PFSK-1 (cell line): ENCODE results near the gene TMEM82.

ENCODE experiments used
- FOXP2 ChIP-seq: optimal IDR thresholded peaks from 2 replicates; pipeline ENCODE3; 2011; ENCODE audit warnings: borderline replicate concordance, control low read depth, inconsistent platforms; ENCODE audit not compliant: insufficient read depth; ENCODE audit errors: extremely low read length, extremely low read depth
- POLR2AphosphoS5 ChIP-seq: IDR thresholded peaks from 2 replicates; pipeline ENCODE4 v1.6.1; 2012; ENCODE audit warnings: low read depth, mild to moderate bottlenecking, control low read depth, low read length, moderate library complexity
- SIN3A ChIP-seq: IDR thresholded peaks from 2 replicates; pipeline ENCODE4 v1.6.1; 2012; ENCODE audit warnings: mild to moderate bottlenecking, low read length, moderate library complexity, borderline replicate concordance; ENCODE audit not compliant: insufficient read depth
- TAF1 ChIP-seq: IDR thresholded peaks from 2 replicates; pipeline ENCODE4 v1.6.1; 2012; ENCODE audit warnings: low read length, control low read depth, borderline replicate concordance; ENCODE audit not compliant: insufficient read depth
- TF ChIP-seq, protein P1 (sequence below), 2 experiments: IDR thresholded peaks; 2 replicates each; pipeline versions ENCODE4 v1.6.1 to v1.8.0; 2011 to 2012; ENCODE audit warnings: low read depth in 2 of 2, low read length in 2 of 2, control low read depth in 1 of 2, inconsistent platforms in 1 of 2, mild to moderate bottlenecking in 1 of 2, moderate library complexity in 1 of 2; ENCODE audit not compliant: insufficient read depth in 1 of 2

Gene TMEM82

DNA sequence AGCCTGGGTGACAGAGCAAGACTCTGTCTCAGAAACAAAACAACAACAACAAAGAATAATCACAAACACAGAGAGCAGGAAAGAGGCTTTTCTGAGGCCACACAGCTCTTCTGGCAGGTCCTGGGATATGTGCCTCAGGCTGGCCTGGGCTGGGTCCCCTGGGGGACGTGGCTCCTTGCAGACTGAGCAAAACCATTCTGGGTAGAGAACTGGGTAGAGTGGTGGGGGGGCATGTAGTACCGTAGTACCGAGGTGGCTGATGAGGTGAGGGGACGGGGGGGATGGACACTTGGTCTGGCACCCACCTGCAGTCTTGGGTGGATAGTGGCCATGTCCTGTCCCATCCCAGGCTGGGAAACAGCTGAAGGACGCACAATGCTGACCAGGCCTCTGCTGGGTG is 6.0 kb downstream of the TMEM82 start:
- TF ChIP-seq SIN3A, result no peak
- TF ChIP-seq TAF1, result no peak
- TF ChIP-seq, protein P1, sequence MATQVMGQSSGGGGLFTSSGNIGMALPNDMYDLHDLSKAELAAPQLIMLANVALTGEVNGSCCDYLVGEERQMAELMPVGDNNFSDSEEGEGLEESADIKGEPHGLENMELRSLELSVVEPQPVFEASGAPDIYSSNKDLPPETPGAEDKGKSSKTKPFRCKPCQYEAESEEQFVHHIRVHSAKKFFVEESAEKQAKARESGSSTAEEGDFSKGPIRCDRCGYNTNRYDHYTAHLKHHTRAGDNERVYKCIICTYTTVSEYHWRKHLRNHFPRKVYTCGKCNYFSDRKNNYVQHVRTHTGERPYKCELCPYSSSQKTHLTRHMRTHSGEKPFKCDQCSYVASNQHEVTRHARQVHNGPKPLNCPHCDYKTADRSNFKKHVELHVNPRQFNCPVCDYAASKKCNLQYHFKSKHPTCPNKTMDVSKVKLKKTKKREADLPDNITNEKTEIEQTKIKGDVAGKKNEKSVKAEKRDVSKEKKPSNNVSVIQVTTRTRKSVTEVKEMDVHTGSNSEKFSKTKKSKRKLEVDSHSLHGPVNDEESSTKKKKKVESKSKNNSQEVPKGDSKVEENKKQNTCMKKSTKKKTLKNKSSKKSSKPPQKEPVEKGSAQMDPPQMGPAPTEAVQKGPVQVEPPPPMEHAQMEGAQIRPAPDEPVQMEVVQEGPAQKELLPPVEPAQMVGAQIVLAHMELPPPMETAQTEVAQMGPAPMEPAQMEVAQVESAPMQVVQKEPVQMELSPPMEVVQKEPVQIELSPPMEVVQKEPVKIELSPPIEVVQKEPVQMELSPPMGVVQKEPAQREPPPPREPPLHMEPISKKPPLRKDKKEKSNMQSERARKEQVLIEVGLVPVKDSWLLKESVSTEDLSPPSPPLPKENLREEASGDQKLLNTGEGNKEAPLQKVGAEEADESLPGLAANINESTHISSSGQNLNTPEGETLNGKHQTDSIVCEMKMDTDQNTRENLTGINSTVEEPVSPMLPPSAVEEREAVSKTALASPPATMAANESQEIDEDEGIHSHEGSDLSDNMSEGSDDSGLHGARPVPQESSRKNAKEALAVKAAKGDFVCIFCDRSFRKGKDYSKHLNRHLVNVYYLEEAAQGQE (IDR thresholded peaks at IDR 0.05; ENCODE audit: insufficient read depth in 1 of 2, low read depth in 2 of 2, low read length in 2 of 2), result no peak
- no peak for TF ChIP-seq POLR2AphosphoS5
- TF ChIP-seq FOXP2, result no peak

- TF ChIP-seq FOXP2, result no peak
- TF ChIP-seq SIN3A, result no peak
- TF ChIP-seq POLR2AphosphoS5, result no peak
- TF ChIP-seq TAF1, result no peak
- TF ChIP-seq, protein P1 (IDR thresholded peaks at IDR 0.05; ENCODE audit: insufficient read depth in 1 of 2, low read depth in 2 of 2, low read length in 2 of 2), result no peak
Measured at GRCh38 chr1:15748690-15749398, 6.5 kb downstream of the TMEM82 start.

- TF ChIP-seq, protein P1 (IDR thresholded peaks at IDR 0.05; ENCODE audit: insufficient read depth in 1 of 2, low read depth in 2 of 2, low read length in 2 of 2), result no peak
- TF ChIP-seq TAF1, result no peak
- no peak for TF ChIP-seq SIN3A
- no peak for TF ChIP-seq FOXP2
- TF ChIP-seq POLR2AphosphoS5, result no peak
Measured at GRCh38 chr1:15749399-15750291, 7.3 kb downstream of the TMEM82 start.

DNA sequence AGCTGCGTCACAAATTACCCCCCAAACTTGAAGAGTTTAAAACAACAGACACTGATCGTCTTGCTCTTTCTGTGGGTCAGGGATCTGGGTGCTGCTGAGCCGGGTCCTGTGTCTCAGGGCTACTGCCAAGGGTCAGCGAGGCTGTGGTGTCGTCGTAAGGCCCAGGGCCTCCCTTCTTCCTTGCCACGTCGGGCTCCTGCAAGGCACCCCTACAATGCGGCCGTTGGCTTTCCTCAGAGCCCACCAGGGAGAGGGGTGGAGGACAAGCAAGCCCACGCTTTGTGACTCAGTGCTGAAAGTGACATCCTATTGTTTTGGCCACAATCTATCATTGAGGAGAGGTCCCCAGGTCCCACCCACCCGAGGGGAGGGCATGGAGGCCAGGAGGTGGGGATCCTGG is 8.6 kb downstream of the TMEM82 start:
- TF ChIP-seq POLR2AphosphoS5 (no peak), TAF1 (no peak), FOXP2 (no peak), SIN3A (no peak)
- TF ChIP-seq, protein P1 (IDR thresholded peaks at IDR 0.05; ENCODE audit: insufficient read depth in 1 of 2, low read depth in 2 of 2, low read length in 2 of 2), result no peak
